SK-N-MC (cell line): ENCODE measurements around the gene ARPP21.

Experiments
- DNase-seq: peaks from one replicate; pipeline ENCODE4 v3.0.0-alpha.2; 2011; ENCODE audit warnings: low read depth, low spot score
- H3K27ac ChIP-seq: fragments of 200-600 bp; sonication (generic); 2 replicates; pipeline ENCODE4 v1.5.1; 2016; ENCODE audit warnings: mixed run types
- H3K36me3 ChIP-seq: fragments of 200-600 bp; sonication (generic); 2 replicates; pipeline ENCODE4 v1.6.1; 2017; ENCODE audit warnings: antibody characterized with exemption, low read length, mixed read lengths; ENCODE audit not compliant: insufficient read depth
- H3K4me3 ChIP-seq: fragments of 200-600 bp; sonication (generic); 2 replicates; pipeline ENCODE4 v1.5.1; 2016
- H3K9ac ChIP-seq: fragments of 200-600 bp; sonication (generic); 2 replicates; pipeline ENCODE4 v1.8.0; 2017; ENCODE audit warnings: mixed run types, mixed read lengths; ENCODE audit not compliant: insufficient read length
- H3K9me3 ChIP-seq: fragments of 200-600 bp; sonication (generic); 2 replicates; pipeline ENCODE4 v1.6.1; 2017; ENCODE audit warnings: low read depth, mild to moderate bottlenecking, antibody characterized with exemption, low read length, moderate library complexity, mixed read lengths
- EZH2 ChIP-seq: fragments of 200-600 bp; sonication (generic); IDR thresholded peaks from one replicate; pipeline ENCODE4 v1.6.1; 2017; ENCODE audit warnings: antibody characterized with exemption
- FOXP2 ChIP-seq: optimal IDR thresholded peaks from 2 replicates; pipeline ENCODE3; 2011; ENCODE audit warnings: mild to moderate bottlenecking, moderate library complexity; ENCODE audit not compliant: insufficient read depth; ENCODE audit errors: extremely low read length, control extremely low read depth
- POLR2AphosphoS5 ChIP-seq: IDR thresholded peaks from 2 replicates; pipeline ENCODE4 v1.6.1; 2012; ENCODE audit warnings: mild to moderate bottlenecking, low read depth, low read length, borderline replicate concordance

Gene ARPP21

DNA sequence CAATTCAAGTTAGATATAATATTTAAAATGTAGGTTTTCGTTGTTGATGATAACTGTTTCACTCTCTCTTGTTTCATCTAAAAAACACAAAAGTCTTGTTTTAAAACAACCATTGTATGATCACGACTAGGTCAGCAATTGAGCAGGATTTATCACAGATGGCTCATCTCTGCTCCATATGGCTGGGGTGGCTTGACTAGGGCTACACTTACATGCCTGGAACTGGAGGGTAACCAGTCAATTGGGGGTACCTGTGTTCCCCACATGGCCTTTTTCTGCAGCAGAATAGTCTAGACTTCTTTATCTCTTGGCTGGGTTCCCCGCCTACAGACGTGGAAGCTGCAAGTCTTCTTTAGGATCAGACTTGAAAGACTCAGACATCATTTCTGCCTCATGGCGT lies 103.9 kb downstream of the ARPP21 start:
- DNase-seq = no peak
- TF ChIP-seq POLR2AphosphoS5 (no peak), FOXP2 (no peak), EZH2 (no peak)
- H3K9ac ChIP-seq = no peak overlapping the region
- H3K27ac ChIP-seq = no peak overlapping the region
- no peak overlapping the region for H3K4me3 ChIP-seq
- no peaks in the 10 kb centered on the region; the same call in 1 of the 2 replicates for H3K36me3 ChIP-seq
- H3K9me3 ChIP-seq = no peaks in the 10 kb centered on the region

DNA sequence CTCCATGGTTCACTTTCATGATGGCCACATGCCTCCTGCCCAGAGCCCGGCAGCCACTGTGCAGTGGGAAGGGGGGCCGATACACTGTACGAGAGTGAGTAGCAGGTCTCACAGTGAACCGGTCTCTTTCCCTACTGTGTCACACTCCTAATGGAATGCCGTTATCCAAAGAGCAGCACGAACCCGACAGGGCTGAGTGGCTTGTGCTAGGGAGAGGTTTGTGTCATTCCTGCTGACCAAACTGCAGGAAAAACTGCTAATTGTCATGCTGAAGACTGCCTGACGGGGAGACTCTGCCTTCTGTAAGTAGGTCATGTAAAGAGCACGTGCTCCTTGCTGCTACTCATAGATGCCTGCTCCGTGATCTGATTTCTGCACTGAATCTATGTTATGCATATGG lies 105.1 kb downstream of the ARPP21 start:
- Histone ChIP-seq H3K36me3 (no peaks in the 10 kb centered on the region; the same call in 1 of the 2 replicates), H3K4me3 (no peak overlapping the region), H3K9ac (no peak overlapping the region), H3K27ac (no peak overlapping the region), H3K9me3 (no peaks in the 10 kb centered on the region)
- TF ChIP-seq FOXP2 = no peak
- TF ChIP-seq POLR2AphosphoS5 = no peak
- no peak for DNase-seq

DNA sequence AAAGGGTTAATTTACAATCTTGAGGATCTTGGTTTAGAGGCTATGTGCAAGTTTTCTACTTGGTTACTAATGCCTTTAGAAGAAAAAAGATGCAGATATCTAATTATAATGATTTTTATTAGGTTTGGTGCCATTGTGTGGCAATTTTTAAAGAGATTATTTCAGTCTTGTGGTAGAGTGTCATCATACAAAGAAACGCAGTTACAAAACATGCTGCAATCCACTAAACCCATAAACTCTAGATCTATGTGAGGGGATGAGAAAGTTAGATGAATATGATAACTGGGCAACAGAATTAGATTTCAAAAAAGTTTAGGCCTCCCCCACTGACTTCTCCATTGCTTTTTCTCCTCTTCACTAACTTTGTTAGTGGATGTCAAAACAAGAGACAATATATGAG lies 106.0 kb downstream of the ARPP21 start:
- Histone ChIP-seq H3K4me3 (no peak overlapping the region), H3K9ac (no peak overlapping the region), H3K36me3 (no peaks in the 10 kb centered on the region), H3K9me3 (no peaks in the 10 kb centered on the region), H3K27ac (no peak overlapping the region)
- DNase-seq = no peak
- no peak for TF ChIP-seq FOXP2

DNA sequence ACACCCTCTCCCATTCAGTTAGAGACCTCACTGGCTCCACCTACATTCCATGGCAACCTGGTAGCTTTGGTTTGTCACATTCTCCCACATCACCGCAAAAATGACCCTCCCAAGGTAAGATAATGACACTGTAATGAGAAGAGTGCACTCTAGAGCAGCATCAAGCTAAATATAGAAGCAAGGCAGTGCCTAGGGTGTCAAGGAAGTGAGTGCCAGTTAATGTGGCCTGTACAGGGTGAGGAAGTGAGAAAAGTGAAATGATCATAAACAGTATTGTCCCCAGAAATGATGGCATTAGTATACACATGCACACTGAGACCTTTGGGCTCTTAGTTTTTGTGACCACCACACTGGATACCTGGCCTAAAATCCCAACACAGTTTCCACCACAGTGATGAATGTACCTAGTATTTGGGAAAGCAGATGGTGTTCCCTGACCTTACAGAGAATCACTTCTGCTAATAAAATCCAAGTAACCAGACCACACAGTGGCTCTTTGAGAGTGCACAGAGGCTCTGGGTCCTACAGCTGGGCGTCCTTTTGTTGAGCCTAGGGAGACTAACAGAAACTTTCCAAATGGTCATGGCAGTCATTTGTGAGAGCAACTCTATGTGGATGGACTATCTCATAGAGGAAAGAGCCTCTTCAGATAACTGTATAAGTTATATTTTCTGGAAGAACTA lies 106.6 kb downstream of the ARPP21 start:
- Histone ChIP-seq H3K36me3 (no peaks in the 10 kb centered on the region), H3K4me3 (no peak overlapping the region)

DNA sequence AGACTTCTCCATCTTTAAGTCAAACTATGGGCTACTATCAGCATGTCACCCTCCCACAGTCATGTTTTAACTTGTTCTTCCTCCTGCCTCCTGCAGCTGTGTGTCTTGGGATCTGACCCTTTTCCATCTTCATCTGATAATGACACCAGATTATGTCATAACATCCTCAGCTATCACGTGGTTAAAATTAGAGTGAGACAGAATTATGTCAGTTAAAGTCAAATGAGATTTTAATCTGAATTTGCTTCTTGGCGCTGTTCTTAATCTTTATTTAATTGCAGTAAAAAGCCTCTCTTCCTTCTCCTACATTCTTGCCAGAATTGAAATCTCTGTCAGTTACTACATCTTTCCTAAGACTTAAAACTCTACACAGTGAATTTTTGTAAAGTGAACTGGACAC lies 107.2 kb downstream of the ARPP21 start:
- no peaks in the 10 kb centered on the region for H3K36me3 ChIP-seq
- DNase-seq = no peak
- no peak overlapping the region for H3K4me3 ChIP-seq
- no peak overlapping the region for H3K9ac ChIP-seq
- no peak overlapping the region for H3K27ac ChIP-seq
- TF ChIP-seq POLR2AphosphoS5 (no peak), FOXP2 (no peak), EZH2 (no peak)
- H3K9me3 ChIP-seq = no peaks in the 10 kb centered on the region

More for the DNA sequence above, 106.6 kb downstream of the ARPP21 start:
- H3K9me3 ChIP-seq = no peaks in the 10 kb centered on the region
- DNase-seq = no peak
- H3K27ac ChIP-seq = no peak overlapping the region
- no peak for TF ChIP-seq FOXP2
- TF ChIP-seq POLR2AphosphoS5 = no peak
- TF ChIP-seq EZH2 = no peak
- H3K9ac ChIP-seq = no peak overlapping the region

DNA sequence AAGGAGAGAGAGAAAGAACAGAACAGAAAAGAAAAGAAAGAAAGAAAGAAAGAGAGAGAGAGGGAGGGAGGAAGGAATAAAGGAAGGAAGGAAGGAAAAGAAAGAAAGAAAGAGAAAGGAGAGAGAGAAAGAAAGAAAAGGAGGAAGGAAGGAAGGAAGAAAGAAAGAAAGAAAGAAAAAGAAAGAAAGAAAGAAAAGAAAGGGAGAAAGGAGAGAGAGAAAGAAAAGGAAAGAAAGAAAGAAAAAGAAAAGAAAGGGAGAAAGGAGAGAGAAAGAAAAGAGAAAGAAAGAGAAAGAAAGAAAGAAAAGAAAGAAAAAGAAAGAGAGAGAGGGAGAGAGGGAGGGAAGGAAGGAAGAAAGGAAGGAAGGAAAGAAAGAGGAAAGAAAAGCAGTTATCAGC lies 108.8 kb downstream of the ARPP21 start:
- Histone ChIP-seq H3K27ac (no peak overlapping the region), H3K4me3 (no peak overlapping the region), H3K9ac (no peak overlapping the region), H3K9me3 (no peaks in the 10 kb centered on the region), H3K36me3 (no peaks in the 10 kb centered on the region)
- DNase-seq = no peak
- no peak for TF ChIP-seq POLR2AphosphoS5
- no peak for TF ChIP-seq EZH2
- TF ChIP-seq FOXP2 = no peak

DNA sequence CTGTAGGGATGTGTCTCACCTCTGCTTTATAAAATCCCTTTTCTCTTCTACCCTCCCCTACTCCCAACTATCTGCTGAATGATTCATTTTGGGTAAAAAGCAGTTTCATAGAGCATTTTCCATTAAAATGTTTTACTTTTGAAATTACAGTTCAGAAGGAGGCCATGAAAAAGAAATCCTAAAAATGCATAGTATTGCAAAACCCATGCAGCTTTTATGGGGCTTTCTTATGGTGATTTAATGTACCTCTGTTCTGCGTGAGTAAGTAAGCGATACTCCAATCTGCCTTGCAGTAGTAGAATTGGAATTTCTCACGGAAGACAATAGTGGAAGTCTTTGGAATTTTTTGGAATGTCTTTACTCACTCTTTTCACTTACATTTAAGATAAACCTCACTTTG lies 111.9 kb downstream of the ARPP21 start:
- H3K27ac ChIP-seq = no peak overlapping the region
- no peak overlapping the region for H3K4me3 ChIP-seq
- DNase-seq = no peak
- no peaks in the 10 kb centered on the region for H3K36me3 ChIP-seq
- TF ChIP-seq POLR2AphosphoS5 = no peak
- TF ChIP-seq FOXP2 = no peak
- TF ChIP-seq EZH2 = no peak
- no peak overlapping the region for H3K9ac ChIP-seq
- no peaks in the 10 kb centered on the region for H3K9me3 ChIP-seq

DNA sequence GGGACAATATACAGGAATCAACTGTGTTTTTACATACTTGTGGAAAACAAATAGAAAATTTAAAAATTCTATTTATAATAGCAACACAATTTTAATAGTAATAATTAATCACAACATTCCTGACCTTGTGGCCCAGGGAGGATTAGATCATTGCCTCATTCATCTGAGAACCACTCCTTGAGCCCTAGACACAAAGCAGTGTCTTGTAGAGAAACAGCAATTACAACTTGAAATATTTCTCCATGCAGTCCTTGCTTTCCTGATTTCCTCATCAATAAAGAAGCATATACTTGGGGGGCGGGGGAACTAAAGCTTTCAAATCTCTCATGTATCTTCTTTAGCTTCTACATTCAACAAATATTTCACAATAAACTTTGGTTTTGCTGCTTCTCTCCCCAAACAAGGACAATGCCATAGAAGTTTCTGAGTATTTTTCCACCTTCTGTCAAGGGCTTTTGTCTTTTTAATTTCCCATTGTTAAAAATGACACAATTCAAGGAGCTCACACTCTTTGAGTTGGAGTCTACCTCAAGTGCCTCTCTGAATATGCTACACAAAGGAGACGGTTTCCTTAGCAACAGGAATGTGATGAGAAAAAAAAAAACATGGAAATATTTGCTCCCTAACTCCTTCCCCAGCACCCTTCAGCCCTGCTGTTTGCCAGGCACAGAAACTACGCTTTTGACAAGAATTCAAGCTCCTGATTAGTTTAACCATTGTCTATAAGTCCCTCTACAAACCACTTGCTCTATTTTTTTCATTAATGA lies 118.8 kb downstream of the ARPP21 start:
- H3K36me3 ChIP-seq = no peaks in the 10 kb centered on the region
- TF ChIP-seq POLR2AphosphoS5 (no peak), FOXP2 (no peak), EZH2 (no peak)
- H3K27ac ChIP-seq = no peak overlapping the region
- H3K9me3 ChIP-seq = no peaks in the 10 kb centered on the region
- H3K9ac ChIP-seq = no peak overlapping the region
- no peak for DNase-seq
- H3K4me3 ChIP-seq = no peak overlapping the region

DNA sequence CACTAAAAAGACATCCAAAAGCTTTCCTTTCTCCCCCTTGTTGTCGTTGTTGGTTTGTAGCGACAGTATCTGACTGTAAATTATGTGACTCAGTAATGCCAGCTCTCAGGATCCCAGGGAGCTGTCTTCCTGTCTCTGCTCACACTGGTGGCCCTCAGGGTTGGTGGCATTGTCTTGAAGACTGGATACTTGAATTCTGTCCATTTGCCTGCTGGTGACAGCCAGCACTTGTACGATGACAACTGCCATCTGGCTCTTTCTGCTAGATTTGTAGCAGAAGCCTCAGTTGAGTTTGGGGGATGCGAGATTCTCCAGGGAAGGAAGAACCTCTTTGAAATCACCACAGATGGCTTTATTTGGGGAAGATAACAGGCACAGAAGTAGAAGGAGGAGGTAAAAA lies 120.8 kb downstream of the ARPP21 start:
- H3K36me3 ChIP-seq = no peaks in the 10 kb centered on the region

More for the DNA sequence above, 120.8 kb downstream of the ARPP21 start:
- DNase-seq = no peak
- Histone ChIP-seq H3K27ac (no peak overlapping the region), H3K9me3 (no peaks in the 10 kb centered on the region), H3K9ac (no peak overlapping the region), H3K4me3 (no peak overlapping the region)
- no peak for TF ChIP-seq POLR2AphosphoS5
- TF ChIP-seq EZH2 = no peak
- TF ChIP-seq FOXP2 = no peak
